ENCODE data around the gene BLTP3A. TPM values are rescaled to one million over a fixed set of nuclear protein-coding genes. Genes with fewer than 3 reads are reported as not detected.
"Not testable (repeated sequence)": the region's sequence is repeated elsewhere in the genome, so short reads cannot be mapped to it uniquely, and the experiment has no call there.

BLTP3A gene
- total RNA-seq, 1 experiment from 2014 or later, result 22.3 TPM

DNA sequence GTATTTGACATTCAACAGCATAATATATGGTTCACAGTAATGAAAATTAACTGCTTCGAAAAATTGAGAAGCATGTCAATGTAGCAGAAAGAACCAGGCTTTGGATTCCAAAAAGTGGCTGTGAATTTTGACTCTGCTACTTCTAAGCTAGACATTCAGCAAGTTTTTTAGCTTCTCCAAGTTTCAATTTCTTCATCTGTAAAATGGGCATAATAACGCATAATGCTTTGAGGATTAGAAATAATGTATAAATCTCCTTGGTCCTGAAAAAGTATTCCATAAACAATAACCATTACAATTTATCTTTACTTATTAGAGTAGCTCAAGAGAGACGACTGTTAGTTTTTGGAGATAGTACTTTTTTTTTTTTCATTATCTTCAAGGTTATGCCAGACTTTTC is 7.7 kb downstream of the BLTP3A start:
- ChIA-PET POLR2A (ENCODE audit: unreplicated experiment) (interaction anchor here (0.6 kb wide), 1 partner anchor 15 kb away, joined by 3 read pairs; no protein-coding TSS in a partner anchor), CTCF (interaction anchor here (1.0 kb wide), 1 partner anchor 11 kb away, joined by 3 read pairs; no protein-coding TSS in a partner anchor)
- no peak overlapping the region for H2AFZ ChIP-seq
- H3K4me2 ChIP-seq, result no peak overlapping the region
- peaks cover 32% of the 10 kb centered on the region for H3F3A ChIP-seq (ENCODE audit: insufficient read depth, low read depth)
- H3K9me2 ChIP-seq (ENCODE audit: insufficient read depth), result no peaks in the 10 kb centered on the region
- H3K27me3 ChIP-seq (ENCODE audit: insufficient read depth, low read depth), result no peaks in the 10 kb centered on the region
- H3K9me3 ChIP-seq (ENCODE audit: insufficient read depth, low read depth), result no peaks in the 10 kb centered on the region
- no peak overlapping the region for H3K27ac ChIP-seq
- H3K79me2 ChIP-seq (ENCODE audit: low read depth), result peaks cover 89% of the 10 kb centered on the region
- TF ChIP-seq, protein P1, sequence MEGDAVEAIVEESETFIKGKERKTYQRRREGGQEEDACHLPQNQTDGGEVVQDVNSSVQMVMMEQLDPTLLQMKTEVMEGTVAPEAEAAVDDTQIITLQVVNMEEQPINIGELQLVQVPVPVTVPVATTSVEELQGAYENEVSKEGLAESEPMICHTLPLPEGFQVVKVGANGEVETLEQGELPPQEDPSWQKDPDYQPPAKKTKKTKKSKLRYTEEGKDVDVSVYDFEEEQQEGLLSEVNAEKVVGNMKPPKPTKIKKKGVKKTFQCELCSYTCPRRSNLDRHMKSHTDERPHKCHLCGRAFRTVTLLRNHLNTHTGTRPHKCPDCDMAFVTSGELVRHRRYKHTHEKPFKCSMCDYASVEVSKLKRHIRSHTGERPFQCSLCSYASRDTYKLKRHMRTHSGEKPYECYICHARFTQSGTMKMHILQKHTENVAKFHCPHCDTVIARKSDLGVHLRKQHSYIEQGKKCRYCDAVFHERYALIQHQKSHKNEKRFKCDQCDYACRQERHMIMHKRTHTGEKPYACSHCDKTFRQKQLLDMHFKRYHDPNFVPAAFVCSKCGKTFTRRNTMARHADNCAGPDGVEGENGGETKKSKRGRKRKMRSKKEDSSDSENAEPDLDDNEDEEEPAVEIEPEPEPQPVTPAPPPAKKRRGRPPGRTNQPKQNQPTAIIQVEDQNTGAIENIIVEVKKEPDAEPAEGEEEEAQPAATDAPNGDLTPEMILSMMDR (conservative IDR thresholded peaks at IDR 0.05), result no peak
- no peak for TF ChIP-seq EZH2 (IDR thresholded peaks at IDR 0.05; ENCODE audit: low read depth)
- no peak for DNase-seq
- H3K4me3 ChIP-seq, result no peak overlapping the region
- peaks cover 50% of the 10 kb centered on the region for H4K20me1 ChIP-seq (ENCODE audit: insufficient read depth)
- BruUV-seq (replicated peaks), result no TSS peak
- H3K4me1 ChIP-seq (replicated peaks; ENCODE audit: insufficient read depth), result peaks cover 36% of the 10 kb centered on the region
- intact Hi-C loops (cut with micrococcal nuclease; ENCODE audit: unreplicated experiment), result no loop called here
- no peaks in the 10 kb centered on the region for H3K36me3 ChIP-seq (ENCODE audit: low read depth)

DNA sequence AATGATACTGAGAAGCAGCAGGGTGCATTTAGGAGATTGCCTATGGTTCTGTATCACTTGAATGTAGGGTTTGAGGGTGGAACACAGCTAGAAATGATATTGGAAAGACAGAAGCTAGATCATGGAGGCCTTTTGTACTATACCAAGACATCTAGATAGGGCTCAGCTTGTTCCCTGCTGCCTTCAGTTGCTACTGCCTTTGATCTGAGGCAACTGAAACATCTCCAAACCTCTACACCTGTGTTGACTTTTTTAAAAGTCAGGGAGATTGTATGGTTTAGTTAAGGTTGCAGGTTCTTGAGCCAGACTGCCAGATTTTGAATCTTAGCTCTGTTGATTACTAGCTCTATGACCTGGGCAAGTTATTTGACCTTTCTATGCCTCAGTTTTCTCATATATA is 12.7 kb downstream of the BLTP3A start:
- DNase-seq, result no peak
- H4K20me1 ChIP-seq (ENCODE audit: insufficient read depth), result peaks cover 50% of the 10 kb centered on the region
- H3F3A ChIP-seq (ENCODE audit: insufficient read depth, low read depth), result peaks cover 17% of the 10 kb centered on the region
- TF ChIP-seq EZH2 (IDR thresholded peaks at IDR 0.05; ENCODE audit: low read depth), result no peak
- TF ChIP-seq, protein P1 (conservative IDR thresholded peaks at IDR 0.05), result no peak
- ChIA-PET POLR2A (ENCODE audit: unreplicated experiment) (no interaction called here), CTCF (interaction anchor here (0.6 kb wide), 1 partner anchor 49 kb away, joined by 6 read pairs; no protein-coding TSS in a partner anchor)
- H3K4me1 ChIP-seq (replicated peaks; ENCODE audit: insufficient read depth), result peaks cover 17% of the 10 kb centered on the region
- BruUV-seq (replicated peaks), result no TSS peak
- no peaks in the 10 kb centered on the region for H3K9me3 ChIP-seq (ENCODE audit: insufficient read depth, low read depth)
- H3K79me2 ChIP-seq (ENCODE audit: low read depth), result peaks cover 90% of the 10 kb centered on the region
- H3K4me3 ChIP-seq, result no peak overlapping the region
- H3K36me3 ChIP-seq (ENCODE audit: low read depth), result no peaks in the 10 kb centered on the region
- no peak overlapping the region for H3K4me2 ChIP-seq
- H3K27me3 ChIP-seq (ENCODE audit: insufficient read depth, low read depth), result no peaks in the 10 kb centered on the region
- H2AFZ ChIP-seq, result no peak overlapping the region
- no peaks in the 10 kb centered on the region for H3K9me2 ChIP-seq (ENCODE audit: insufficient read depth)
- no peak overlapping the region for H3K27ac ChIP-seq
- intact Hi-C loops (cut with micrococcal nuclease; ENCODE audit: unreplicated experiment), result no loop called here

DNA sequence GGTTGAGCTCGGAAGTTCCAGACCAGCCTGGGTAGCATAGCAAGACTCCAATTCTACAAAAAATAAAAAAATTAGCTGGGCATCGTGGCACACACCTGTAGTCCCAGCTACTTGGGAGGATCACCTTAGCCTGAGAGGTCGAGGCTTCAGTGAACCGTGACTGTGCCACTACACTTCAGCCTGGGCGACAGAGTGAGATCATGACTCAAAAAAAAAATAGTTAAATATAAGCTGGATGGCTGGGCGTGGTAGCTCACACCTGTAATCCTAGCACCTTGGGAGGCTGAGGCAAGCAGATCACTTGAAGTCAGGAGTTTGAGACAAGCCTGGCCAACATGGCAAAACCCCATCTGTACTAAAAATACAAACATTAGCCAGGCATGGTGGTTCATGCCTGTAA is 13.2 kb downstream of the BLTP3A start:
- H3K4me2 ChIP-seq; H3K36me3 ChIP-seq (ENCODE audit: low read depth); H3K9me2 ChIP-seq (ENCODE audit: insufficient read depth); H2AFZ ChIP-seq; DNase-seq; intact Hi-C loops (cut with micrococcal nuclease; ENCODE audit: unreplicated experiment); BruUV-seq (replicated peaks); POLR2A ChIA-PET (ENCODE audit: unreplicated experiment); H3K9me3 ChIP-seq (ENCODE audit: insufficient read depth, low read depth); H3K4me3 ChIP-seq; H3K27ac ChIP-seq; H3K27me3 ChIP-seq (ENCODE audit: insufficient read depth, low read depth): not testable (repeated sequence)
- Histone ChIP-seq H3F3A (ENCODE audit: insufficient read depth, low read depth) (peaks cover 22% of the 10 kb centered on the region), H3K79me2 (ENCODE audit: low read depth) (peaks cover 86% of the 10 kb centered on the region), H3K4me1 (replicated peaks; ENCODE audit: insufficient read depth) (peaks cover 19% of the 10 kb centered on the region), H4K20me1 (ENCODE audit: insufficient read depth) (peaks cover 46% of the 10 kb centered on the region)
- CTCF ChIA-PET, result interaction anchor here (0.6 kb wide), 1 partner anchor 50 kb away, joined by 6 read pairs; no protein-coding TSS in a partner anchor

Data from PC-9 (cell line).